Measurements from ENCODE around the gene ST6GAL2. TPM values are rescaled to one million over a fixed set of nuclear protein-coding genes. Genes with fewer than 3 reads are reported as not detected.

Gene ST6GAL2
- total RNA-seq, 2 donors from 2014 or later = 7.8 to 17.9 TPM

GRCh38 chr2:106899786-106900530, 14.0 kb upstream of the ST6GAL2 start:
- Histone ChIP-seq H3K36me3 (ENCODE audit: control insufficient read depth, insufficient read depth, low read length) (no peaks in the 10 kb centered on the region), H3K9ac (ENCODE audit: extremely low read depth, low read length, poor library complexity, severe bottlenecking) (no peak overlapping the region), H3K27me3 (ENCODE audit: control insufficient read depth, insufficient read depth, low read length, poor library complexity, severe bottlenecking) (no peaks in the 10 kb centered on the region), H3K4me1 (ENCODE audit: control insufficient read depth, insufficient read depth, low read length) (no peaks in the 10 kb centered on the region), H3K27ac (ENCODE audit: low read depth, low read length) (no peak overlapping the region), H3K4me3 (ENCODE audit: low read length) (no peak overlapping the region), H3K9me3 (ENCODE audit: control insufficient read depth, low read length) (no peaks in the 10 kb centered on the region)
- 88 to 96% methylated on average over 6 to 7 of the region's 7 CpGs for WGBS, 2 experiments (ENCODE audit: insufficient coverage in 1 of 2, insufficient read length in 1 of 2)
- Mint-ChIP-seq H3K4me1 (no peaks in the 10 kb centered on the region), H3K36me3 (ENCODE audit: low read depth) (no peaks in the 10 kb centered on the region), H3K9me3 (peaks cover 4% of the 10 kb centered on the region), H3K27ac (no peak overlapping the region), H3K27me3 (ENCODE audit: insufficient read depth) (no peaks in the 10 kb centered on the region), H3K4me3 (no peak overlapping the region)
- no peak for TF ChIP-seq CTCF (conservative IDR thresholded peaks at IDR 0.05)
- DNase-seq = no peak

GRCh38 chr2:106894545-106894944, 8.6 kb upstream of the ST6GAL2 start:
- Mint-ChIP-seq H3K4me3 (no peak overlapping the region), H3K9me3 (peaks cover 7% of the 10 kb centered on the region), H3K36me3 (ENCODE audit: low read depth) (no peaks in the 10 kb centered on the region), H3K27me3 (ENCODE audit: insufficient read depth) (no peaks in the 10 kb centered on the region), H3K4me1 (no peaks in the 10 kb centered on the region), H3K27ac (no peak overlapping the region)
- WGBS, 2 experiments (ENCODE audit: insufficient coverage in 1 of 2, insufficient read length in 1 of 2) = 90 to 92% methylated on average over 6 to 7 of the region's 7 CpGs
- TF ChIP-seq CTCF (conservative IDR thresholded peaks at IDR 0.05) = no peak
- H3K9me3 ChIP-seq (ENCODE audit: control insufficient read depth, low read length) = no peaks in the 10 kb centered on the region
- H3K36me3 ChIP-seq (ENCODE audit: control insufficient read depth, insufficient read depth, low read length) = no peaks in the 10 kb centered on the region
- no peak overlapping the region for H3K27ac ChIP-seq (ENCODE audit: low read depth, low read length)
- H3K4me3 ChIP-seq (ENCODE audit: low read length) = no peak overlapping the region
- H3K9ac ChIP-seq (ENCODE audit: extremely low read depth, low read length, poor library complexity, severe bottlenecking) = no peak overlapping the region
- no peaks in the 10 kb centered on the region for H3K27me3 ChIP-seq (ENCODE audit: control insufficient read depth, insufficient read depth, low read length, poor library complexity, severe bottlenecking)
- no peak for DNase-seq
- H3K4me1 ChIP-seq (ENCODE audit: control insufficient read depth, insufficient read depth, low read length) = no peaks in the 10 kb centered on the region

GRCh38 chr2:106892048-106892447, 6.1 kb upstream of the ST6GAL2 start:
- Mint-ChIP-seq H3K36me3 (ENCODE audit: low read depth) (no peaks in the 10 kb centered on the region), H3K27ac (no peak overlapping the region), H3K9me3 (peaks cover 7% of the 10 kb centered on the region), H3K4me3 (no peak overlapping the region), H3K4me1 (peaks cover 3% of the 10 kb centered on the region), H3K27me3 (ENCODE audit: insufficient read depth) (peaks cover 11% of the 10 kb centered on the region)
- TF ChIP-seq CTCF (conservative IDR thresholded peaks at IDR 0.05) = no peak
- Histone ChIP-seq H3K9ac (ENCODE audit: extremely low read depth, low read length, poor library complexity, severe bottlenecking) (no peak overlapping the region), H3K4me3 (ENCODE audit: low read length) (no peak overlapping the region), H3K27me3 (ENCODE audit: control insufficient read depth, insufficient read depth, low read length, poor library complexity, severe bottlenecking) (peaks cover 8% of the 10 kb centered on the region), H3K4me1 (ENCODE audit: control insufficient read depth, insufficient read depth, low read length) (no peaks in the 10 kb centered on the region), H3K9me3 (ENCODE audit: control insufficient read depth, low read length) (no peaks in the 10 kb centered on the region), H3K36me3 (ENCODE audit: control insufficient read depth, insufficient read depth, low read length) (no peaks in the 10 kb centered on the region), H3K27ac (ENCODE audit: low read depth, low read length) (no peak overlapping the region)
- no peak for DNase-seq
- WGBS, 2 experiments (ENCODE audit: insufficient coverage in 1 of 2, insufficient read length in 1 of 2) = 91 to 100% methylated on average over 1 to 2 of the region's 2 CpGs
